Epithelial cell of proximal tubule (primary cell): ENCODE measurements around the gene RXRA. TPM values are rescaled to one million over a fixed set of nuclear protein-coding genes. Genes with fewer than 3 reads are reported as not detected.

Source experiments
- DNase-seq: peaks from one replicate; pipeline ENCODE4 v3.0.0-alpha.2; 2011; ENCODE audit warnings: low read depth
- H3K4me3 ChIP-seq: 2 replicates; pipeline ENCODE4 v1.5.1; 2011; ENCODE audit warnings: low read depth, mild to moderate bottlenecking, low read length
- CTCF ChIP-seq: conservative IDR thresholded peaks from 2 replicates; pipeline ENCODE4 v1.5.1; 2012; ENCODE audit warnings: low read depth, mild to moderate bottlenecking, low read length
- total RNA-seq: library from RNA; depleted of rRNA; stranded (reverse); fragments of >200 nt; gene quantifications from 2 replicates; pipeline ENCODE4 v1.2.3, GENCODE V29; 2015

RXRA gene
- total RNA-seq, 1 donor from 2014 or later = 8.4 TPM

GRCh38 chr9:134477342-134477925, 151.2 kb downstream of the RXRA start:
- DNase-seq = no peak
- no peak overlapping the region for H3K4me3 ChIP-seq
- no peak for TF ChIP-seq CTCF

- TF ChIP-seq CTCF = no peak
- H3K4me3 ChIP-seq = no peak overlapping the region
- DNase-seq = no peak
Measured at GRCh38 chr9:134477927-134478326, 151.7 kb downstream of the RXRA start.

GRCh38 chr9:134481762-134482161, 155.5 kb downstream of the RXRA start:
- no peak for TF ChIP-seq CTCF
- H3K4me3 ChIP-seq = no peak overlapping the region
- DNase-seq = no peak

GRCh38 chr9:134482226-134482625, 156.0 kb downstream of the RXRA start:
- no peak overlapping the region for H3K4me3 ChIP-seq
- no peak for DNase-seq
- no peak for TF ChIP-seq CTCF

- no peak for DNase-seq
Measured at GRCh38 chr9:134483361-134484184, 157.3 kb downstream of the RXRA start.

GRCh38 chr9:134484479-134484878, 158.2 kb downstream of the RXRA start:
- TF ChIP-seq CTCF = no peak
- H3K4me3 ChIP-seq = no peak overlapping the region
- no peak for DNase-seq

More at GRCh38 chr9:134483361-134484184, 157.3 kb downstream of the RXRA start:
- no peak overlapping the region for H3K4me3 ChIP-seq
- no peak for TF ChIP-seq CTCF
